Activated naive CD4-positive, alpha-beta T cell treated with anti-CD3 and anti-CD28 coated beads for 36 hours (primary cell): ENCODE data around the gene SRRM3. TPM values are rescaled to one million over a fixed set of nuclear protein-coding genes. Genes with fewer than 3 reads are reported as not detected.
A peak's percentile ranks its signal among the peaks of the same experiment; 100 is the strongest.
"Not testable (repeated sequence)": the region's sequence is repeated elsewhere in the genome, so short reads cannot be mapped to it uniquely, and the experiment has no call there.

Experiments used
- CTCF ChIA-PET: fragments of 350-600 bp; sonication (Branson Sonifier 250); formaldehyde crosslinking; loops from one replicate; lab custom pipeline; 2021; ENCODE audit warnings: antibody characterized with exemption; lab: Charles Lee
- DNase-seq: peaks from one replicate; pipeline ENCODE4 v3.0.0-alpha.2; 2020
- H3K27ac Mint-ChIP-seq: one replicate; pipeline ENCODE4 v1.8.0; 2021; ENCODE audit warnings: mild to moderate bottlenecking, mixed read lengths
- H3K27me3 Mint-ChIP-seq: one replicate; pipeline ENCODE4 v1.8.0; 2021; ENCODE audit warnings: low read depth, mixed read lengths
- H3K36me3 Mint-ChIP-seq: one replicate; pipeline ENCODE4 v1.8.0; 2021; ENCODE audit warnings: low read depth, mixed read lengths
- H3K4me1 Mint-ChIP-seq: one replicate; pipeline ENCODE4 v1.8.0; 2021; ENCODE audit warnings: low read depth, mixed read lengths
- H3K4me3 Mint-ChIP-seq: one replicate; pipeline ENCODE4 v1.8.0; 2021; ENCODE audit warnings: mild to moderate bottlenecking, moderate library complexity, mixed read lengths
- H3K9me3 Mint-ChIP-seq: one replicate; pipeline ENCODE4 v1.8.0; 2021; ENCODE audit warnings: mixed read lengths
- intact Hi-C: fragments of 100-400 bp; cut with micrococcal nuclease; formaldehyde crosslinking; loops from one replicate; pipeline ENCODE4 v1.15.1; 2023
- total RNA-seq, 2 experiments: library from RNA; stranded (reverse); gene quantifications; one replicate each; pipeline ENCODE4 v1.2.3, GENCODE V29; 2021

SRRM3 gene
- total RNA-seq, 2 experiments from 2014 or later, result not detected

GRCh38 chr7:76222839-76223238, 21.1 kb downstream of the SRRM3 start:
- no peaks in the 10 kb centered on the region for H3K4me1 Mint-ChIP-seq
- H3K27ac Mint-ChIP-seq, result no peak overlapping the region
- H3K9me3 Mint-ChIP-seq, result no peaks in the 10 kb centered on the region
- CTCF ChIA-PET, result no interaction called here
- no peak overlapping the region for H3K4me3 Mint-ChIP-seq
- no peak for DNase-seq
- intact Hi-C loops, result no loop called here
- H3K27me3 Mint-ChIP-seq, result peaks cover 30% of the 10 kb centered on the region
- no peaks in the 10 kb centered on the region for H3K36me3 Mint-ChIP-seq

GRCh38 chr7:76223286-76223972, 21.7 kb downstream of the SRRM3 start:
- Mint-ChIP-seq H3K4me3 (no peak overlapping the region), H3K27me3 (peaks cover 30% of the 10 kb centered on the region), H3K27ac (no peak overlapping the region), H3K36me3 (no peaks in the 10 kb centered on the region), H3K9me3 (no peaks in the 10 kb centered on the region), H3K4me1 (no peaks in the 10 kb centered on the region)
- no peak for DNase-seq
- intact Hi-C loops, result no loop called here
- CTCF ChIA-PET, result no interaction called here

- peaks cover 27% of the 10 kb centered on the region for H3K27me3 Mint-ChIP-seq
- no peak overlapping the region for H3K27ac Mint-ChIP-seq
- H3K4me3 Mint-ChIP-seq, result no peak overlapping the region
- CTCF ChIA-PET, result no interaction called here
- H3K9me3 Mint-ChIP-seq, result no peaks in the 10 kb centered on the region
- intact Hi-C loops, result loop anchor here (1.0 to 2.0 kb wide), 2 partner anchors 20 to 24 kb away; partner anchors contain the start of gene SRRM3
- DNase-seq, result no peak
- no peaks in the 10 kb centered on the region for H3K4me1 Mint-ChIP-seq
- H3K36me3 Mint-ChIP-seq, result no peaks in the 10 kb centered on the region
Measured at GRCh38 chr7:76224695-76225094, 23.0 kb downstream of the SRRM3 start.

GRCh38 chr7:76225379-76225778, 23.7 kb downstream of the SRRM3 start:
- Mint-ChIP-seq H3K9me3 (no peaks in the 10 kb centered on the region), H3K4me3 (no peak overlapping the region), H3K36me3 (no peaks in the 10 kb centered on the region), H3K4me1 (no peaks in the 10 kb centered on the region), H3K27me3 (peaks cover 32% of the 10 kb centered on the region), H3K27ac (no peak overlapping the region)
- intact Hi-C loops, result loop anchor here (1.0 to 2.0 kb wide), 2 partner anchors 21 to 25 kb away; partner anchors contain the start of gene SRRM3
- CTCF ChIA-PET, result no interaction called here
- DNase-seq, result peak; percentile 55

GRCh38 chr7:76225951-76226350, 24.3 kb downstream of the SRRM3 start:
- no peaks in the 10 kb centered on the region for H3K9me3 Mint-ChIP-seq
- peaks cover 33% of the 10 kb centered on the region for H3K27me3 Mint-ChIP-seq
- no peaks in the 10 kb centered on the region for H3K4me1 Mint-ChIP-seq
- CTCF ChIA-PET, result no interaction called here
- intact Hi-C loops, result loop anchor here (1.0 to 2.0 kb wide), 2 partner anchors 22 to 25 kb away; partner anchors contain the start of gene SRRM3
- DNase-seq, result no peak
- H3K4me3 Mint-ChIP-seq, result no peak overlapping the region
- no peak overlapping the region for H3K27ac Mint-ChIP-seq
- no peaks in the 10 kb centered on the region for H3K36me3 Mint-ChIP-seq

- H3K9me3 Mint-ChIP-seq, H3K4me3 Mint-ChIP-seq, H3K4me1 Mint-ChIP-seq, H3K36me3 Mint-ChIP-seq, intact Hi-C loops, H3K27ac Mint-ChIP-seq, DNase-seq: not testable (repeated sequence)
- CTCF ChIA-PET, result interaction anchor here (1.1 kb wide), 1 partner anchor 13 kb away, joined by 5 read pairs; no protein-coding TSS in a partner anchor
- H3K27me3 Mint-ChIP-seq, result peaks cover 34% of the 10 kb centered on the region
Measured at GRCh38 chr7:76226878-76227423, 25.3 kb downstream of the SRRM3 start.

- Mint-ChIP-seq H3K4me3 (no peak overlapping the region), H3K9me3 (no peaks in the 10 kb centered on the region), H3K4me1 (peaks cover 4% of the 10 kb centered on the region), H3K27me3 (peaks cover 54% of the 10 kb centered on the region), H3K27ac (no peak overlapping the region), H3K36me3 (no peaks in the 10 kb centered on the region)
- DNase-seq, result no peak
- intact Hi-C loops, result loop anchor here (10.0 kb wide), 1 partner anchor 235 kb away; the partner anchor contains the start of gene TMEM120A
- CTCF ChIA-PET, result interaction anchor here (0.6 kb wide), 1 partner anchor 298 kb away, joined by 4 read pairs; no protein-coding TSS in a partner anchor
Measured at GRCh38 chr7:76230214-76230613, 28.5 kb downstream of the SRRM3 start.

- CTCF ChIA-PET, result no interaction called here
- H3K27me3 Mint-ChIP-seq, result peaks cover 52% of the 10 kb centered on the region
Measured at GRCh38 chr7:76231071-76231470, 29.4 kb downstream of the SRRM3 start.

GRCh38 chr7:76231583-76231982, 29.9 kb downstream of the SRRM3 start:
- Mint-ChIP-seq H3K27me3 (peaks cover 52% of the 10 kb centered on the region), H3K4me3 (no peak overlapping the region), H3K27ac (no peak overlapping the region), H3K36me3 (no peaks in the 10 kb centered on the region), H3K4me1 (peaks cover 4% of the 10 kb centered on the region), H3K9me3 (no peaks in the 10 kb centered on the region)
- intact Hi-C loops, result loop anchor here (10.0 kb wide), 1 partner anchor 237 kb away; the partner anchor contains the start of gene TMEM120A
- CTCF ChIA-PET, result no interaction called here
- DNase-seq, result no peak

More at GRCh38 chr7:76231071-76231470, 29.4 kb downstream of the SRRM3 start:
- DNase-seq, result no peak
- Mint-ChIP-seq H3K4me1 (peaks cover 4% of the 10 kb centered on the region), H3K9me3 (no peaks in the 10 kb centered on the region), H3K4me3 (no peak overlapping the region), H3K27ac (no peak overlapping the region), H3K36me3 (no peaks in the 10 kb centered on the region)
- intact Hi-C loops, result loop anchor here (10.0 kb wide), 1 partner anchor 236 kb away; the partner anchor contains the start of gene TMEM120A

GRCh38 chr7:76232698-76233097, 31.0 kb downstream of the SRRM3 start:
- Mint-ChIP-seq H3K36me3 (no peaks in the 10 kb centered on the region), H3K27ac (peak overlapping the region; percentile 2), H3K4me1 (peaks cover 4% of the 10 kb centered on the region), H3K9me3 (no peaks in the 10 kb centered on the region), H3K4me3 (no peak overlapping the region), H3K27me3 (peaks cover 51% of the 10 kb centered on the region)
- no peak for DNase-seq
- CTCF ChIA-PET, result interaction anchor here (0.6 kb wide), 1 partner anchor 32 kb away, joined by 3 read pairs; no protein-coding TSS in a partner anchor
- intact Hi-C loops, result loop anchor here (10.0 kb wide), 1 partner anchor 238 kb away; the partner anchor contains the start of gene TMEM120A

- no peak overlapping the region for H3K4me3 Mint-ChIP-seq
- H3K27ac Mint-ChIP-seq, result no peak overlapping the region
- peaks cover 57% of the 10 kb centered on the region for H3K27me3 Mint-ChIP-seq
- DNase-seq, result no peak
- peaks cover 4% of the 10 kb centered on the region for H3K4me1 Mint-ChIP-seq
- no peaks in the 10 kb centered on the region for H3K36me3 Mint-ChIP-seq
- no peaks in the 10 kb centered on the region for H3K9me3 Mint-ChIP-seq
- intact Hi-C loops, result loop anchor here (2.0 to 10.0 kb wide), 2 partner anchors 33 to 239 kb away; partner anchors contain the start of genes SRRM3 and TMEM120A
- CTCF ChIA-PET, result interaction anchor here (0.7 to 1.0 kb wide), 2 partner anchors 82 to 83 kb away, joined by 3 read pairs; no protein-coding TSS in a partner anchor
Measured at GRCh38 chr7:76233538-76234281, 32.0 kb downstream of the SRRM3 start.

- intact Hi-C loops, result loop anchor here (2.0 to 10.0 kb wide), 2 partner anchors 33 to 239 kb away; partner anchors contain the start of genes SRRM3 and TMEM120A
- no peak for DNase-seq
- CTCF ChIA-PET, result interaction anchor here (0.7 to 1.0 kb wide), 2 partner anchors 81 to 82 kb away, joined by 3 read pairs; no protein-coding TSS in a partner anchor
- no peaks in the 10 kb centered on the region for H3K36me3 Mint-ChIP-seq
- H3K4me3 Mint-ChIP-seq, result peak overlapping the region; percentile 47
- H3K27ac Mint-ChIP-seq, result no peak overlapping the region
- H3K4me1 Mint-ChIP-seq, result peaks cover 4% of the 10 kb centered on the region
- H3K9me3 Mint-ChIP-seq, result no peaks in the 10 kb centered on the region
- peaks cover 57% of the 10 kb centered on the region for H3K27me3 Mint-ChIP-seq
Measured at GRCh38 chr7:76234282-76234584, 32.5 kb downstream of the SRRM3 start.
